ENCODE measurements around the gene MRPS34.

GRCh38 chr16:1810106-1810505, 37.2 kb upstream of the MRPS34 start:
- TF ChIP-seq CTCF (IDR thresholded peaks at IDR 0.05; ENCODE audit: poor library complexity) (no peak), EZH2phosphoT487 (IDR thresholded peaks at IDR 0.05; ENCODE audit: low read depth, severe bottlenecking, unreplicated experiment) (no peak)

Measured in hepatocyte (in vitro differentiated cells).